Transverse colon (tissue), 3 donors: ENCODE measurements around the gene ALDH16A1.

Experiments used
- EP300 ChIP-seq: sonication (generic); formaldehyde crosslinking; IDR thresholded peaks from one replicate; pipeline ENCODE4 v1.6.1; 2017; ENCODE audit warnings: antibody characterized with exemption, low read depth
- TF ChIP-seq, protein P1 (sequence below), 5 experiments: fragments of 200-600 bp in 3 of 5; fragments of 450-650 bp in 2 of 5; sonication (generic) in 3 of 5; IDR thresholded peaks; 1 replicate in 2 of 5; 2 replicates in 3 of 5; pipeline ENCODE4 v1.5.1; 2016 to 2017; ENCODE audit warnings: antibody characterized with exemption in 5 of 5, inconsistent platforms in 3 of 5, mild to moderate bottlenecking in 2 of 5, moderate library complexity in 1 of 5

GRCh38 chr19:49506575-49507105, 53.6 kb downstream of the ALDH16A1 start:
- TF ChIP-seq EP300 = no peak
- TF ChIP-seq, protein P1, sequence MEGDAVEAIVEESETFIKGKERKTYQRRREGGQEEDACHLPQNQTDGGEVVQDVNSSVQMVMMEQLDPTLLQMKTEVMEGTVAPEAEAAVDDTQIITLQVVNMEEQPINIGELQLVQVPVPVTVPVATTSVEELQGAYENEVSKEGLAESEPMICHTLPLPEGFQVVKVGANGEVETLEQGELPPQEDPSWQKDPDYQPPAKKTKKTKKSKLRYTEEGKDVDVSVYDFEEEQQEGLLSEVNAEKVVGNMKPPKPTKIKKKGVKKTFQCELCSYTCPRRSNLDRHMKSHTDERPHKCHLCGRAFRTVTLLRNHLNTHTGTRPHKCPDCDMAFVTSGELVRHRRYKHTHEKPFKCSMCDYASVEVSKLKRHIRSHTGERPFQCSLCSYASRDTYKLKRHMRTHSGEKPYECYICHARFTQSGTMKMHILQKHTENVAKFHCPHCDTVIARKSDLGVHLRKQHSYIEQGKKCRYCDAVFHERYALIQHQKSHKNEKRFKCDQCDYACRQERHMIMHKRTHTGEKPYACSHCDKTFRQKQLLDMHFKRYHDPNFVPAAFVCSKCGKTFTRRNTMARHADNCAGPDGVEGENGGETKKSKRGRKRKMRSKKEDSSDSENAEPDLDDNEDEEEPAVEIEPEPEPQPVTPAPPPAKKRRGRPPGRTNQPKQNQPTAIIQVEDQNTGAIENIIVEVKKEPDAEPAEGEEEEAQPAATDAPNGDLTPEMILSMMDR (IDR thresholded peaks at IDR 0.05) = peak; percentile 74 to 92 (median 81)
